MCF 10A (cell line): Measurements from ENCODE around the gene MAPRE3. TPM values are rescaled to one million over a fixed set of nuclear protein-coding genes. Genes with fewer than 3 reads are reported as not detected.

Experiments
- BruUV-seq: library from RNA; stranded (reverse); fragments of 400-500 nt; replicated peaks from 2 replicates; lab custom pipeline; 2021; lab: Mats Ljungman, UMichigan
- CTCF ChIA-PET: fragments of 300-600 bp; sonication (Branson Sonifier 250); formaldehyde crosslinking; extraction: SDS; loops from one replicate; lab custom pipeline; 2021; ENCODE audit warnings: antibody characterized with exemption, inconsistent platforms; lab: Yijun Ruan, JAX
- POLR2A ChIA-PET: fragments of 300-600, 350-650 bp; sonication (Branson Sonifier 250); formaldehyde crosslinking; extraction: SDS; loops from one replicate; lab custom pipeline; 2020; ENCODE audit warnings: antibody characterized with exemption, inconsistent platforms; lab: Yijun Ruan, JAX
- DNase-seq: peaks from one replicate; pipeline ENCODE4 v3.0.0-alpha.2; 2018; ENCODE audit not compliant: unreplicated experiment
- H3K27ac Mint-ChIP-seq: one replicate; pipeline ENCODE4 v1.8.0; 2022; ENCODE audit warnings: mild to moderate bottlenecking, low read depth, mixed read lengths; ENCODE audit not compliant: unreplicated experiment
- H3K27me3 Mint-ChIP-seq: one replicate; pipeline ENCODE4 v1.8.0; 2022; ENCODE audit warnings: mixed read lengths; ENCODE audit not compliant: insufficient read depth, unreplicated experiment
- H3K36me3 Mint-ChIP-seq: one replicate; pipeline ENCODE4 v1.8.0; 2022; ENCODE audit warnings: mild to moderate bottlenecking, moderate library complexity, mixed read lengths; ENCODE audit not compliant: insufficient read depth, unreplicated experiment
- H3K4me1 Mint-ChIP-seq: one replicate; pipeline ENCODE4 v1.8.0; 2022; ENCODE audit warnings: mixed read lengths; ENCODE audit not compliant: insufficient read depth, unreplicated experiment
- H3K4me3 Mint-ChIP-seq: one replicate; pipeline ENCODE4 v1.8.0; 2022; ENCODE audit warnings: mild to moderate bottlenecking, moderate library complexity, mixed read lengths; ENCODE audit not compliant: unreplicated experiment
- H3K9me3 Mint-ChIP-seq: one replicate; pipeline ENCODE4 v1.8.0; 2022; ENCODE audit warnings: mixed read lengths; ENCODE audit not compliant: unreplicated experiment
- CTCF ChIP-seq: fragments of 200-600 bp; IDR thresholded peaks from one replicate; pipeline ENCODE4 v1.8.0; 2022; ENCODE audit warnings: antibody characterized with exemption, mild to moderate bottlenecking; ENCODE audit not compliant: unreplicated experiment
- intact Hi-C: fragments of 100-400 bp; cut with micrococcal nuclease; formaldehyde crosslinking; loops from 2 replicates; pipeline ENCODE4 v1.14.1; 2022
- total RNA-seq: library from RNA; stranded (reverse); gene quantifications from 2 replicates; pipeline ENCODE4 v1.2.3, GENCODE V29; 2022

The MAPRE3 gene
- total RNA-seq, 1 experiment from 2014 or later = 18.0 TPM

DNA sequence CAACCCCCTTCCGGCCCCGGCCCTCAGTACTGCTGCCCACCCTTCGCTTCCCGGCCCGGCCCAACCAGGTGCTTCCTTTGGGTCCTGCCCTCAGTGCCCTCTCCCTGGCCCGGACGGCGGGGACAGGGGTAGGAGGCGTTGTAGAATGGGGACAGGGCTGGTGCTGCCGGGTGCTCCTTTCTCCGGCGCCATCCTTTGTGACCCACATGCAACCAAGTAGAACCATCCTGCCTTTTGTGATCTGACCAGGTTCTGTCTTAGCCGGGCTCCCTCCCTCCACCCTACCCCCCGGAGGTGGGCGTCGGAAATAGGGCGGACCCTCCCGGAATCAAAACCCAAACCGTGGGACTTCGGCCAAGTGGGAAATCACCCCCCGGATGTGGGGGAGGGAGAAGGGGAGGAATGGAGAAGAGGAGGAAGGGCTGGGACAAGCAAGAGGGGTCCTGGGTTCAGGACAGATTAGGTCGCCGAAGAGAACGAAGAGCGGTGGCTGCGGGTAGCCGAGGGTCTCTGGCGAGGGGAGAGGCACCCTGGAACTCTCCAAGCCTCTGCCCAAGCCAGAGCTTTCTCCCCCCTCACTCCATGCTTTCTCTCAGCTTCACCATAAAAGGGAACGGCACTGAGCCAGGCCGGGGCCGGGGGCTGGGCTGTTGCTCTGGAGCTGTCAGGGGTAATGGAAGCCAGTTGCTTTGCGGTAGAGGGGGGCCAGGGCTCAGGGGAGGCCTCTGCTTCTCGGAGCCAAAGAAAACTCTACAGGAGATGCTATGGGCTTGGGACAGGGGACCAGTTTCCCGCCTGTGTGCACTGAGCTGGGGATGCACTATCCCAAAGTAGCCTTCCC lies 101.8 kb downstream of the MAPRE3 start:
- H3K27me3 Mint-ChIP-seq = peaks cover 16% of the 10 kb centered on the region
- H3K4me3 Mint-ChIP-seq = peak overlapping the region; percentile 92
- ChIA-PET POLR2A (interaction anchor here (0.6 to 15.2 kb wide), 18 partner anchors 9 to 333 kb away, joined by 3 to 175 read pairs (median 6); partner anchors contain the start of genes AGBL5, KHK, MPV17 and PREB), CTCF (interaction anchor here (1.0 to 2.9 kb wide), 6 partner anchors 9 to 207 kb away, joined by 3 to 10 read pairs (median 4); partner anchors contain the start of gene AGBL5)
- H3K9me3 Mint-ChIP-seq = no peaks in the 10 kb centered on the region
- no TSS peak for BruUV-seq
- peaks cover 24% of the 10 kb centered on the region for H3K36me3 Mint-ChIP-seq
- peak; percentile 12 for DNase-seq
- intact Hi-C loops = no loop called here
- no peak overlapping the region for H3K27ac Mint-ChIP-seq
- TF ChIP-seq CTCF = no peak
- peaks cover 10% of the 10 kb centered on the region for H3K4me1 Mint-ChIP-seq

- Mint-ChIP-seq H3K36me3 (peaks cover 16% of the 10 kb centered on the region), H3K9me3 (no peaks in the 10 kb centered on the region), H3K27me3 (peaks cover 23% of the 10 kb centered on the region), H3K27ac (peak overlapping the region; percentile 23), H3K4me1 (peaks cover 15% of the 10 kb centered on the region), H3K4me3 (peak overlapping the region; percentile 92)
- no peak for TF ChIP-seq CTCF
- intact Hi-C loops = no loop called here
- ChIA-PET POLR2A (interaction anchor here (0.6 to 15.2 kb wide), 5 partner anchors 12 to 119 kb away, joined by 3 to 175 read pairs (median 4); partner anchors contain the start of genes AGBL5 and PREB), CTCF (interaction anchor here (0.6 to 2.9 kb wide), 4 partner anchors 9 to 70 kb away, joined by 3 to 10 read pairs (median 4); no protein-coding TSS in a partner anchor)
- no peak for DNase-seq
- no TSS peak for BruUV-seq
Observed at GRCh38 chr2:27072920-27073319, 102.5 kb downstream of the MAPRE3 start.

GRCh38 chr2:27073782-27074181 lies 103.3 kb downstream of the MAPRE3 start:
- Mint-ChIP-seq H3K36me3 (peaks cover 12% of the 10 kb centered on the region), H3K4me1 (peaks cover 17% of the 10 kb centered on the region), H3K27ac (no peak overlapping the region), H3K9me3 (no peaks in the 10 kb centered on the region), H3K4me3 (no peak overlapping the region), H3K27me3 (peaks cover 28% of the 10 kb centered on the region)
- intact Hi-C loops = no loop called here
- TF ChIP-seq CTCF = no peak
- BruUV-seq = no TSS peak
- DNase-seq = no peak
- POLR2A ChIA-PET = interaction anchor here (1.1 to 15.2 kb wide), 4 partner anchors 11 to 60 kb away, joined by 3 to 175 read pairs (median 6); partner anchors contain the start of genes AGBL5 and PREB
- CTCF ChIA-PET = interaction anchor here (0.6 to 2.9 kb wide), 4 partner anchors 8 to 225 kb away, joined by 3 to 10 read pairs (median 5); no protein-coding TSS in a partner anchor
